GM12872 (cell line): ENCODE results near the gene RRAGD.

Source experiments
- TF ChIP-seq, protein P1 (sequence below): IDR thresholded peaks from 3 replicates; pipeline ENCODE4 v1.5.1; 2011; ENCODE audit warnings: low read depth, mild to moderate bottlenecking, low read length, moderate library complexity; ENCODE audit not compliant: insufficient read depth

The RRAGD gene

GRCh38 chr6:89412071-89413005 lies at the start of gene RRAGD:
Gene RRAGD, minus strand, starts transcription at chr6:89412273. Its CDS starts 280 bp downstream, at chr6:89411993.
- TF ChIP-seq, protein P1, sequence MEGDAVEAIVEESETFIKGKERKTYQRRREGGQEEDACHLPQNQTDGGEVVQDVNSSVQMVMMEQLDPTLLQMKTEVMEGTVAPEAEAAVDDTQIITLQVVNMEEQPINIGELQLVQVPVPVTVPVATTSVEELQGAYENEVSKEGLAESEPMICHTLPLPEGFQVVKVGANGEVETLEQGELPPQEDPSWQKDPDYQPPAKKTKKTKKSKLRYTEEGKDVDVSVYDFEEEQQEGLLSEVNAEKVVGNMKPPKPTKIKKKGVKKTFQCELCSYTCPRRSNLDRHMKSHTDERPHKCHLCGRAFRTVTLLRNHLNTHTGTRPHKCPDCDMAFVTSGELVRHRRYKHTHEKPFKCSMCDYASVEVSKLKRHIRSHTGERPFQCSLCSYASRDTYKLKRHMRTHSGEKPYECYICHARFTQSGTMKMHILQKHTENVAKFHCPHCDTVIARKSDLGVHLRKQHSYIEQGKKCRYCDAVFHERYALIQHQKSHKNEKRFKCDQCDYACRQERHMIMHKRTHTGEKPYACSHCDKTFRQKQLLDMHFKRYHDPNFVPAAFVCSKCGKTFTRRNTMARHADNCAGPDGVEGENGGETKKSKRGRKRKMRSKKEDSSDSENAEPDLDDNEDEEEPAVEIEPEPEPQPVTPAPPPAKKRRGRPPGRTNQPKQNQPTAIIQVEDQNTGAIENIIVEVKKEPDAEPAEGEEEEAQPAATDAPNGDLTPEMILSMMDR = no peak

- TF ChIP-seq, protein P1 = no peak
These were observed 48.6 kb upstream of the RRAGD start for GRCh38 chr6:89460713-89461112.

DNA sequence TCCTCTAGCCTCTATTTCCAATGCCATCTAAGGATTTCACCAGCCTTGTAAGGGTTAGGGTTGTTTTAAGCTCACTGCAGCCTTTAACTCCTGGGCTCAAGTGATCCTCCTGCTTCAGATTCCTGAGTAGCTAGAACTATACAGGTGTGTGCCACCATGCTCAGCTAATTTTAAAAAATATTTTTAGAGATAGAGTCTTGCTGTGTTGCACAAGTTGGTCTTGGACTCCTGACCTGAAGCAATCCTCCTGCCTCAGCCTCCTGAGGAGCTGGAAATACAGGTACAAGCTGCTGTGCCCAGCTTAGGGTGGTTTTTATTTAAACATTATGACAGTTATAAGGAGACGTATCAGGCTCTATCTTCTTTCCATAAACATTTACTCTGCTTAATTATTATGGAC lies 47.4 kb upstream of the RRAGD start:
- TF ChIP-seq, protein P1 = no peak

- TF ChIP-seq, protein P1 = no peak
These were observed 46.6 kb upstream of the RRAGD start for GRCh38 chr6:89458704-89459103.

- TF ChIP-seq, protein P1 = no peak
These were observed 42.2 kb upstream of the RRAGD start for GRCh38 chr6:89454300-89454699.

DNA sequence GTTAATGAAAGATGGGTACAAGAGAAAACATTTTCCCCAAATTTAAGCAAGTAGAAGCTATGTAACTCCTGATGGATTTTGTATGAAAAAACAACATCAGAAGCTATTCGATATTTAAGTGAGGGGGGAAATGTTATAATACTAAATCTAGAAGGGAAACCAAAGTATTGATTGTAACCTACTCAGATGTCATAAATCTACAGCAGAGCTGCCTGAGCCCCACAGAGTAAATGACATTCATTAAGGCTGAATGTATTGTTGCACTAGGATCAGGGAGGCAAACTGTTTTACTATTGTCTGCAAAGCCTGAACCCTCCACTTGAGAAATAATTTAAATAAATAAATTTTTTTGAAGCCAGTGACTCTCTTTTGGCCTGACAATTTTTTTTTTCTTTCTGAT lies 40.2 kb upstream of the RRAGD start:
- TF ChIP-seq, protein P1 = no peak

DNA sequence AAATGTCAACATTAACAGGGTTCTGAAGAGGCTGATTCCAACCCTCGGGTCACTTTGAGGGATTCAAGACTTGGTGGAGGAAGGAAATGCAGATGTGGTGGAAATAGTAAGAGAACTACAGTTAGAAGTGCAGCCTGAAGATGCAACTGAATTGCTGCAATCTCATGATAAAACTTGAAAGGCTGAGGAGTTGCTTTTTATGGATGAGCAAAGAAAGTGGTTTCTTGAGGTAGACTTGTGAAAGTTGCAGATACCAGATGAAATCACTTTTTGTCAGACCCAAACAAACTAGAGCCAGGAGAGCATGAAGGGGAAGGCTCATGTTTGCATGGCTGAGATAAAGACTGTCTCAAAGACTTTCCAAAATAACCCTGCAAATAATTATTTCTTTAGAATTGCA lies 37.1 kb upstream of the RRAGD start:
- TF ChIP-seq, protein P1 = no peak
